ENCODE results near the gene WDR37.

DNA sequence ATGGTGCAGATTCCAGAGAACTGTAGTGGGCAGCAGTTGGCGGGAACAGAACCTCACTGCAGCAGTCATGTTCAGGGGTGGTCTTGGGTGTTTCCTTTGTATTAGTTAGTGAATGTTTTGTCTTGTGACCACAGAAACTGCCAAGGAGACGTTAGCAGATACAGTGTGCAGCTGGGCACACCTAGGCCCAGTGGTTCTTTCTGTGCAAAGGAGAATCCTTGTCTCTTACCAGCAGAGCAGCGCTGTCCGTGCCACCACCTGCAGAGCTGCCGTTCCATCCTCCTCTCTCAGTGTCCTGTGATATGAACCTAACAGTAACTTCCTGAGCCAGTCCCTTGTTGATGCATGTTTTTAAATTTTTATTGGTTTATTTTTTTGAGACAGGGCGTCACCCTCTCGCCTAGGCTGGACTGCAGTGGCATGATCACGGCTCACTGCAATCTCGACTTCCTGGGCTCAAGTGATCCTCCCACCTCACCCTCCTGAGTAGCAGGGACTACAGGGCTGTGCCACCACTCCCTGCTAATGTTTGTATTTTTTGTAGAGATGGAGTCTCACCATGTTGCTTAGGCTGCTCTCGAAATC is 60.6 kb downstream of the WDR37 start:
- TF ChIP-seq, protein P1, sequence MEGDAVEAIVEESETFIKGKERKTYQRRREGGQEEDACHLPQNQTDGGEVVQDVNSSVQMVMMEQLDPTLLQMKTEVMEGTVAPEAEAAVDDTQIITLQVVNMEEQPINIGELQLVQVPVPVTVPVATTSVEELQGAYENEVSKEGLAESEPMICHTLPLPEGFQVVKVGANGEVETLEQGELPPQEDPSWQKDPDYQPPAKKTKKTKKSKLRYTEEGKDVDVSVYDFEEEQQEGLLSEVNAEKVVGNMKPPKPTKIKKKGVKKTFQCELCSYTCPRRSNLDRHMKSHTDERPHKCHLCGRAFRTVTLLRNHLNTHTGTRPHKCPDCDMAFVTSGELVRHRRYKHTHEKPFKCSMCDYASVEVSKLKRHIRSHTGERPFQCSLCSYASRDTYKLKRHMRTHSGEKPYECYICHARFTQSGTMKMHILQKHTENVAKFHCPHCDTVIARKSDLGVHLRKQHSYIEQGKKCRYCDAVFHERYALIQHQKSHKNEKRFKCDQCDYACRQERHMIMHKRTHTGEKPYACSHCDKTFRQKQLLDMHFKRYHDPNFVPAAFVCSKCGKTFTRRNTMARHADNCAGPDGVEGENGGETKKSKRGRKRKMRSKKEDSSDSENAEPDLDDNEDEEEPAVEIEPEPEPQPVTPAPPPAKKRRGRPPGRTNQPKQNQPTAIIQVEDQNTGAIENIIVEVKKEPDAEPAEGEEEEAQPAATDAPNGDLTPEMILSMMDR (IDR thresholded peaks at IDR 0.05 in 8 of 11, conservative IDR thresholded peaks at IDR 0.05 in 3 of 11): no peak
- TF ChIP-seq POLR2A (IDR thresholded peaks at IDR 0.05): no peak
